ENCODE data around the gene GINS2.

- no peak for TF ChIP-seq POLR2A (IDR thresholded peaks at IDR 0.05)
- TF ChIP-seq, protein P1, sequence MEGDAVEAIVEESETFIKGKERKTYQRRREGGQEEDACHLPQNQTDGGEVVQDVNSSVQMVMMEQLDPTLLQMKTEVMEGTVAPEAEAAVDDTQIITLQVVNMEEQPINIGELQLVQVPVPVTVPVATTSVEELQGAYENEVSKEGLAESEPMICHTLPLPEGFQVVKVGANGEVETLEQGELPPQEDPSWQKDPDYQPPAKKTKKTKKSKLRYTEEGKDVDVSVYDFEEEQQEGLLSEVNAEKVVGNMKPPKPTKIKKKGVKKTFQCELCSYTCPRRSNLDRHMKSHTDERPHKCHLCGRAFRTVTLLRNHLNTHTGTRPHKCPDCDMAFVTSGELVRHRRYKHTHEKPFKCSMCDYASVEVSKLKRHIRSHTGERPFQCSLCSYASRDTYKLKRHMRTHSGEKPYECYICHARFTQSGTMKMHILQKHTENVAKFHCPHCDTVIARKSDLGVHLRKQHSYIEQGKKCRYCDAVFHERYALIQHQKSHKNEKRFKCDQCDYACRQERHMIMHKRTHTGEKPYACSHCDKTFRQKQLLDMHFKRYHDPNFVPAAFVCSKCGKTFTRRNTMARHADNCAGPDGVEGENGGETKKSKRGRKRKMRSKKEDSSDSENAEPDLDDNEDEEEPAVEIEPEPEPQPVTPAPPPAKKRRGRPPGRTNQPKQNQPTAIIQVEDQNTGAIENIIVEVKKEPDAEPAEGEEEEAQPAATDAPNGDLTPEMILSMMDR (IDR thresholded peaks at IDR 0.05) = no peak
- TF ChIP-seq EP300 (IDR thresholded peaks at IDR 0.05) = no peak
These were observed 48.2 kb upstream of the GINS2 start for GRCh38 chr16:85736921-85737320.

Data from ovary (tissue), 3 donors.